Transverse colon (tissue), 3 donors: ENCODE data around the gene SLC35A2.

ENCODE experiments used
- CTCF ChIP-seq, 5 experiments: fragments of 200-600 bp in 3 of 5; fragments of 450-650 bp in 2 of 5; sonication (generic) in 3 of 5; IDR thresholded peaks; 1 replicate in 2 of 5; 2 replicates in 3 of 5; pipeline ENCODE4 v1.5.1; 2016 to 2017; ENCODE audit warnings: antibody characterized with exemption in 5 of 5, inconsistent platforms in 3 of 5, mild to moderate bottlenecking in 2 of 5, moderate library complexity in 1 of 5
- EP300 ChIP-seq: sonication (generic); formaldehyde crosslinking; IDR thresholded peaks from one replicate; pipeline ENCODE4 v1.6.1; 2017; ENCODE audit warnings: antibody characterized with exemption, low read depth

GRCh38 chrX:48933757-48934156, 22.3 kb upstream of the SLC35A2 start:
- TF ChIP-seq CTCF (IDR thresholded peaks at IDR 0.05) (no peak), EP300 (no peak)
